GM12801 (cell line): ENCODE data around the gene CARNS1.

Experiments used
- TF ChIP-seq, protein P1 (sequence below): IDR thresholded peaks from one replicate; pipeline ENCODE4 v1.5.1; 2011; ENCODE audit warnings: control low read depth; ENCODE audit not compliant: insufficient read length; ENCODE audit errors: extremely low read depth

Gene CARNS1

DNA sequence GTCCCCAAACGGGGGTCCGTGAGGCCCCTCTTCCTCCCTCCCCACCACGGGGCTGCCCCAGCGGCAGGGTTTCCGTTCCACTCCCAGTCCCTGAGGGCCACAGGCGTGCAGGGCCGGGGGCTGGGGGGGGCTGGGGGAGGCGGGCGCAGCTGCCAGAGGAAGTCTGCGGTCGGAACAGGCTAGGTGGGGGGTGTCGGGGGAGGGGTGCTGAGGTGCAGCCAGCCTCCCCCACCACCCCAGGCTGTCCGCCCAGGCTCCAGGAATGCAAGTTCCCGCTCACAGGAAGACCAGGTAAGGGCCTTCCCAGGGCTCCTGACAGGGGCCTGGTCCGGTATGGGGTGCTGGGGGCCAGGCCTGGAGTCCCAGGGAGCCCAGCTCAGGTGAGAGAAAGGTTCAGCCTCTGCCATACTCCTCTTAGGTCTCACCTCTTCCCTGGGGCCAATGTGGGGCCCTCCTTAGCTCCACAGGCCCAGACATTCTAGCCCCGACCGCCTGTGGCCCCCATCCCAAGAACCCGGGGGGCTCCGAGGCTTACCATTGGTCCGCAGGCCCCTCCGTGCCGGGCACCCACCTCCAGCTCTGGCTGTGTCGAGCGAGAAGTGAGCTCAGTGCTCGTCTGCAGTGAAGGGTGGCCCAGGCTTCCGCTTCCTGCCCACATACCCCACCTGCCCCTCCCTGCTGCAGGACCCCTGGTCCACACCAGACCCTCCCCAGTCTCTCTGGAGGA lies 21.8 kb downstream of the CARNS1 start, which contains the start of gene PTPRCAP:
Gene PTPRCAP, minus strand, starts transcription at position 601 of the 727 bp plus-strand sequence. Its CDS starts 63 bp downstream, at position 538.
- TF ChIP-seq, protein P1, sequence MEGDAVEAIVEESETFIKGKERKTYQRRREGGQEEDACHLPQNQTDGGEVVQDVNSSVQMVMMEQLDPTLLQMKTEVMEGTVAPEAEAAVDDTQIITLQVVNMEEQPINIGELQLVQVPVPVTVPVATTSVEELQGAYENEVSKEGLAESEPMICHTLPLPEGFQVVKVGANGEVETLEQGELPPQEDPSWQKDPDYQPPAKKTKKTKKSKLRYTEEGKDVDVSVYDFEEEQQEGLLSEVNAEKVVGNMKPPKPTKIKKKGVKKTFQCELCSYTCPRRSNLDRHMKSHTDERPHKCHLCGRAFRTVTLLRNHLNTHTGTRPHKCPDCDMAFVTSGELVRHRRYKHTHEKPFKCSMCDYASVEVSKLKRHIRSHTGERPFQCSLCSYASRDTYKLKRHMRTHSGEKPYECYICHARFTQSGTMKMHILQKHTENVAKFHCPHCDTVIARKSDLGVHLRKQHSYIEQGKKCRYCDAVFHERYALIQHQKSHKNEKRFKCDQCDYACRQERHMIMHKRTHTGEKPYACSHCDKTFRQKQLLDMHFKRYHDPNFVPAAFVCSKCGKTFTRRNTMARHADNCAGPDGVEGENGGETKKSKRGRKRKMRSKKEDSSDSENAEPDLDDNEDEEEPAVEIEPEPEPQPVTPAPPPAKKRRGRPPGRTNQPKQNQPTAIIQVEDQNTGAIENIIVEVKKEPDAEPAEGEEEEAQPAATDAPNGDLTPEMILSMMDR: no peak

DNA sequence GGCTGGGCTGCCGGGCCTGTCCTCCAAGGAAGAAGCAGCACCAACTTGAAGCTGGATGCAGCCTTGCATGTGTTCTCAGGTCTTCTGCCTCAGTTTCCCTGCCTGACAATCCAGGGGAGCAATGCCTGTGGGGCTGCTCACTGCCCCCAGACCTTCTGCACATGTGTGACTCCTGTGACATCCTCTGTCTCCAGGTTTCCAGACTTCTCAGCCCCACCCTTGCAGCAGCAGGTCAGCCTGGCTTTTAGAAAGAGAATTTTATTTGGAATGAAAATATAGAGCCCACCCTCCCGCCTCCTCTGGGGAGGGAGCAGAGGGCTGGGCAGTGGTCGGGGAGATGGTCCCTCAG lies 22.3 kb downstream of the CARNS1 start:
- TF ChIP-seq, protein P1: no peak

DNA sequence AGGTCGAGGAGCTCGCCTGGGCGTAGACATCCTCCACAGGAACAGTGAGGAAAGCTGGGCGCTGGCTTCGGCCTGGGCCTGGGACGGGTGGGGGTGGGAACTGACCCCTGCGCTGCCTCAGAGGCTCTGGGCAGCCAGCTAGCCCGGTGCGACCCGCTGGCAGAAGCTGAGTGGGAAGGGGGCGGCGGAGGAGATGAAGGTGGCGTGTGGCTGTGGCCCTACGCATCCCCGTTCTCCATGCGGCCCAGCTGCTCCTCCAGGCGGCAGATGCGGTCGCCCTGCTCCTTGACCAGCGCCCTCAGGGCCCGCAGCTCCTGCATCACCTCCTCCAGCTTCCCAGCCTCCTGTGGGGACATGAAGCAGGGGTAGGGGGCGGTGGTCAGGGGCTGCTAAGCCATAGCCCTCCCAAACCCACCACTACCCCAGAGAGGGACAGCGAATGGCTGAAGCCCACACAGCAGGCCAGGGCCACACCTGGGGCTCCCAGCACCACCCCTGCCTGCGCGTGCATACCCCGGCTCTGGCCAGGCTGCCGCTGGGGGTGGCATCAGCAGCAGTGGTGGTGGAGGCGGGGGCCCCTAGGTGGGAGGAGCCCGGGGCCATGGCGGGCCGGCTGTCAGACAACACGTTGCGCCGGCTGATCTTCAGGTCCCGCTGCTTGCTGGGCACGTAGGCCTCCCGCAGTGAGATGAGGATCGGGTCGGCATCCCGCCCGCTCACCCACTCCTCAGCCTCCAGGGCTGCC lies 22.9 kb downstream of the CARNS1 start:
- TF ChIP-seq, protein P1: no peak

DNA sequence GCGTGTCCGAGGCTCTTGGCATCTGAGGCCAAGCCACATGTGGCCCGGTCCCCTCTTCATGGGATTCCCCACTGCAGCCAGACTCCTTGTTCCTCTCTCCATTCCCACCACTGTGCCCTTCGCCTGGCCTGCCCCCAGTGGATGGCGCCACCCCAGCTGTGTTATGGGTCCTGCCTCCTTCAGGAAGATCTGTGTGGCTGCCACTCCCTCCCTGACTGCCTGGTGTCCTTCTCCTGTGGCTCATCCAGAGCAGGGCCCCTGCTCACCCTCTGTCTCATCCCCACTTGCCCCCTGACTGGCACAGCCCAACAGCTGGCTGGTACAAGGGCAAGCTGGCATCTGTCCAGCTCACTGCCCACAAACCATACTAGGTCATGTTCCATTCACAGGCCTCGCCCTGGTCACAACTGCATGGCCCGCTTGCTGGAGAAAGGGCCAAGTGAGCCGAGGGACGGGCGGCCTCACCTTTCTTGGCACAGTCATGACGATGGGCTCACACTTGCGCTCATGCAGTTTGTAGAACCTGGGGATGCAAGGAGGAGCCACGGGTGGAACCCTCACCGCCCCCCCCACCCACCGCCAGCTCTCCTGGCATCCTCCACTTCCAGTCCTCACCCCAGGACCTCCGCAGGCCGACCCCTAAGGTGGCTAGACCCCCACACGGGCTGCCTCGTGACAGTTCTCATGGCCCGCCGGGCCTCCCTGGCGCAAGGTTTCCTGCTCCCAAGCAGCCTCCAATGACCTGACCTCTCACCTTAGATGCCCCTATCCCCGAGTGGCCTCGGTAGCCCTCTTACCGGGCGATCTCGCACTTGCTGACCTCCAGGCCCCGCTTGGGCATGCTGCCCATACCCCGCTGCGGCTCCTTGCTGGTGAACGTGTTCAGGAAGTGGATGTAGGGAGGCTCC lies 24.1 kb downstream of the CARNS1 start:
- TF ChIP-seq, protein P1: no peak

DNA sequence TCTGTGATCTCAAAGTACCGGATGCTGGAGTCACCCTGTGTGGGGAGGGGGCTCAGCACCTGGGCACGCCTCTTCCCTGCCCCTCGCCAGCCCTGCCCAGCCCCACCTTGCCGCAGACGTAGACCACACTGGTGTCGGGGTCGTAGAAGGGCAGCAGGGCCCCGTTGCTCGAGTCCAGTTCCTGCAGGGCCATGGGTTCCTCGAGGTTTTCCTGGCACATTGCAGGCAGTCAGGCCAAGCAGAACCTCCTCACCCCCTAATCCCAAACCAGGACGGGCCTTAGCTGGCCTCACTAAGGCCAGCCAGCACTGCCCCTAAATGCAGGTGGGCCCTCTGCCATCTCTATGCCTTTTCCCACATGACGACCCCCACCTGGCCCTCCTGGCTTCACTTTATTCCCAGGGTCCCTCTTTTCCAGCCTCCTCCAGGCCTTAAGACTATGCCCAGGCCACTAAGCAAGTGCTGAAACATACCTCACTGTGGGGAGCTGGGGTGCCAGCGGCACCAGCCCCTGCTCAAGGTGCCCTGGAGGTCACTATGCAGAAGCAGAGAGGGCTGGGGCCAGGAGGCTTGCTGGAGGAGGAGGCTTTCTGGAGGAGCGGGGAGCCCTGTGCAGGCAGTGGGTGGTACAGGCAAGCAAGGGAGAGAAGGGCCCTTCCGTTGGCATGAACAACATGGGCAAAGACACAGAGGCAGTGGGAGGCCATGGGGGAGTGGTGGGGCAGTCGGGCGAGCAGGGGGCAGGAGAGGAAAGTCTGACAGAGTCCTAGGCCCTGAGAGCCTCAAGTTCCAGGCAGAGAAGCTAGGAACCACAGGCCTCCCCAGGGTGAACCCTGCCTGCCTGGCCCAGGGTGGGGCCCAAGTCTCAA lies 25.0 kb downstream of the CARNS1 start:
- TF ChIP-seq, protein P1: no peak

DNA sequence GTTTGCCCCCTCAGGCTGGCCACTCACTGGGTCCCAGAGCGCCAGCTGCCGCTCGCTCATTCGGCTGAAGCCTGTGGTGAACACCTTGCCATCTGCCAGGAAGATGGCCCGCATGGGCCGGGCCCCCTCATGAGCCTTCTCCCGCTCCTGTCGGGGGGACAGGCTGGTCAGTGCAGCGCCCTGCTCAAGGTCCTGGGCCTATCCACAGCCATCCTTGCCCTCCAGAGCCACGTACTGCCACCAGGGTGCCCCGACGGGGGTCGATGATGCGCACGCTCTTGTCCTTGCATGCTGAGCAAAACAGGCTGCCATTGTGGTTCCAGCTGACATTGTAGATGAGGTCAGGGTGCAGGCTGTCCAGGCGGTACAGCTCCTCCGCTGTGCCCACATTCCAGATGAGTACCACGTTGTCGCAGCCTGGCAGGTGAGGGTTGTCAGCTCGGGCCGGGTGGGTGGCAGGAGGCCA lies 25.7 kb downstream of the CARNS1 start:
- TF ChIP-seq, protein P1: no peak
